Smooth muscle cell of the coronary artery (primary cell): Measurements from ENCODE around the gene COG8. TPM values are rescaled to one million over a fixed set of nuclear protein-coding genes. Genes with fewer than 3 reads are reported as not detected.

Experiments used
- total RNA-seq: library from RNA; depleted of rRNA; stranded (reverse); fragments of >200 nt; gene quantifications from 2 replicates; pipeline ENCODE4 v1.2.3, GENCODE V29; 2014; ENCODE audit warnings: low replicate concordance

The COG8 gene, protein sequence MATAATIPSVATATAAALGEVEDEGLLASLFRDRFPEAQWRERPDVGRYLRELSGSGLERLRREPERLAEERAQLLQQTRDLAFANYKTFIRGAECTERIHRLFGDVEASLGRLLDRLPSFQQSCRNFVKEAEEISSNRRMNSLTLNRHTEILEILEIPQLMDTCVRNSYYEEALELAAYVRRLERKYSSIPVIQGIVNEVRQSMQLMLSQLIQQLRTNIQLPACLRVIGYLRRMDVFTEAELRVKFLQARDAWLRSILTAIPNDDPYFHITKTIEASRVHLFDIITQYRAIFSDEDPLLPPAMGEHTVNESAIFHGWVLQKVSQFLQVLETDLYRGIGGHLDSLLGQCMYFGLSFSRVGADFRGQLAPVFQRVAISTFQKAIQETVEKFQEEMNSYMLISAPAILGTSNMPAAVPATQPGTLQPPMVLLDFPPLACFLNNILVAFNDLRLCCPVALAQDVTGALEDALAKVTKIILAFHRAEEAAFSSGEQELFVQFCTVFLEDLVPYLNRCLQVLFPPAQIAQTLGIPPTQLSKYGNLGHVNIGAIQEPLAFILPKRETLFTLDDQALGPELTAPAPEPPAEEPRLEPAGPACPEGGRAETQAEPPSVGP
- 22.9 and 23.4 TPM in 2 replicates for total RNA-seq

DNA sequence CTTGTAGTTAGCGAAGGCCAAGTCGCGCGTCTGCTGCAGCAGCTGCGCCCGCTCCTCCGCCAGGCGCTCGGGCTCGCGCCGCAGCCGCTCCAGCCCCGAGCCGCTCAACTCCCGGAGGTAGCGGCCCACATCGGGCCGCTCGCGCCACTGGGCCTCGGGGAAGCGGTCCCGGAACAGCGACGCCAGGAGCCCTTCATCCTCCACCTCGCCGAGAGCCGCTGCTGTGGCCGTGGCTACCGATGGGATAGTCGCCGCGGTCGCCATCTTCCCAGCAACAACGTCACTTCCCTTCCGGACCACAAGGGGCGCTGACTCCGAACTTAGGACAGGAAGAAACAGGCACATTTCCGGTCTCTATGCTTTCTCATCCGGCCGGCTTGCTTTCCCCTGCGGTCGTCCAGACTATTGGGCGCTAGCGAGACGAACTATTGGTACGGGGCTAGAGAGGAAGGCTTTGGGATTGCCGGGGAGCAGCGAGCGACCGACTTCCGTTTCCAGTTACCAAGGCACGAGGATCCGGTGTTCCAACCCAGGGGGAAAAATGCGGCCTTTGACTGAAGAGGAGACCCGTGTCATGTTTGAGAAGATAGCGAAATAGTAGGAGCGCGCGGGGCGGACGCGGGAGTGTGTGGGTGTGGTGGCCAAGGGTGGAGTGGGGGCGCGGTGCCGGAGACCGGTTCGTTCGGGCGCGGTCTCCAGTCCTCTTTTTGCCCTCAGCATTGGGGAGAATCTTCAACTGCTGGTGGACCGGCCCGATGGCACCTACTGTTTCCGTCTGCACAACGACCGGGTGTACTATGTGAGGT, at the start of gene COG8, which contains the start of gene NIP7:
Gene COG8 (minus strand): TSS at position 276 of the 806 bp plus-strand sequence. CDS start 12 bp downstream, at position 264.
Gene NIP7 (plus strand): TSS at position 484 of the 806 bp plus-strand sequence. CDS start 58 bp downstream, at position 542.

DNA sequence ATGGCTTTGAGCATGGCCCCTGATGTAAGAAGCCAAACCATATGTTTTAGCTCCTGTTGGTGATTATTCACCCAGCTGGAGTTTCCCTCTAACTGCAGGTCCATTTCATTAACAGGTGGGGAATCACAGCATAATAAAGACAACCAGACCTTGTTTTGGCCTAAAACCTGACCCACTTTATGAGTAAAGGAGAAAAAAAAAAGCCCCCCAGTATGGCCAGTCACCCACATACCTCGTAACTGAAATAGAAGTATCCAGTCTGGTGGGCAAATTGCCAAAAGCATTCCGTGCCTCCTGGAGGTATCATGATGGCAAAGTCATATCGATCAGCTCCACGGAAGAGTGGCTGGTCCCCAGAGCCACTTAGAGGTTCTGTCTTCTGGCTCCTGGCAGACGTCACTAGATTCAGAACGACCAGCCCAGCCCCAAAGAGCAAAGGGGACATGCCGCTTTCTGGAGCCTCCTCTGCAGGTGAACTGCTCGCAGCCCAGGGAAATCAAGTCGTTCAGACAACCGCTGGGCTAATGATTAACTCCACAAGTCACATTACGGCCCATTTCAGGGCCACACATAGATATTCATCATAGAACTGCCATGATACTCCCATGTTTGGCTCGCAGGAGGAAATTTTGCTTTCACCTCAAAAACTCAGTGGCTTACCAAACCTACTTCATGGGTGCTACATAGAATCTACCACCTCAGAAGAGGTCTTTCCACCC, 12.1 kb upstream of the COG8 start, which contains the start of gene TMED6:
Gene TMED6 (minus strand): TSS at position 478 of the 719 bp plus-strand sequence. CDS start 33 bp downstream, at position 445.

DNA sequence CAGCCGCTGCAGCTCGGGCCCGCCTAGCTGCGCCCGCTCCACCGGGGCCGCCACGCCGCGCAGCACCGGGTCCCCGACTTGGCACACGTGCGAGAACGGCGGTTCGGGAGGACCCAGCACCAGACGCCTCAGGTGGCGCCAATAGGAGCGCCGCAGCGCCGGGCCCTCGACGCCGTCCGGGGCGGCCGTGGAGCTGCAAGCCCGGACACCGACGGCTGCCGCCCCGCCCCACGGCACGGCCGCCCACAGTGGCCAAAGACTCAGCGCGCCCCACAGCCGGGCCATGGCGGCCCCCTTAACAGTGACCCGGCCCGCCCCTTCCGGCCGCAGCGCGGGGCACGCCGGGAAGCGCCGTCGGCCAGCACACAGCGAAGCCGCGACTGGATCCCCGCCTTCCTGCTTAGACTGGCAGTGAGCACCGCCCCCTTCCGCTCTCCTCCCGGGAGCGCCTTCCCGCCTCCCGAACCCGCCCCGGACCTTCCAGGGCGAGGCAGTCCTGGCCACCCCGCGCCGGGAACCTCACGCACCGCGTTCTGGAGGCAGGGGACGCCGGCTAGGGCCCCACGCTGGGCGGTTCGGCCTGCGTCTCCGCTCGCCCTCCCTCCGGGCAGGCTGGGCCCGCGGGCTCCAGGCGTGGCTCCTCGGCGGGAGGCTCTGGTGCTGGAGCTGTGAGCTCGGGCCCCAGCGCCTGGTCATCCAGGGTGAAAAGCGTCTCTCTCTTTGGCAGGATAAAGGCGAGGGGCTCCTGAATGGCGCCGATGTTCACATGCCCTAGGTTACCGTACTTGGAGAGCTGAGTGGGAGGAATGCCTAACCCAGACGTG, 8.9 kb downstream of the COG8 start, which contains the start of gene PDF:
Gene PDF (minus strand): TSS at position 303 of the 824 bp plus-strand sequence. CDS start 18 bp downstream, at position 285.

DNA sequence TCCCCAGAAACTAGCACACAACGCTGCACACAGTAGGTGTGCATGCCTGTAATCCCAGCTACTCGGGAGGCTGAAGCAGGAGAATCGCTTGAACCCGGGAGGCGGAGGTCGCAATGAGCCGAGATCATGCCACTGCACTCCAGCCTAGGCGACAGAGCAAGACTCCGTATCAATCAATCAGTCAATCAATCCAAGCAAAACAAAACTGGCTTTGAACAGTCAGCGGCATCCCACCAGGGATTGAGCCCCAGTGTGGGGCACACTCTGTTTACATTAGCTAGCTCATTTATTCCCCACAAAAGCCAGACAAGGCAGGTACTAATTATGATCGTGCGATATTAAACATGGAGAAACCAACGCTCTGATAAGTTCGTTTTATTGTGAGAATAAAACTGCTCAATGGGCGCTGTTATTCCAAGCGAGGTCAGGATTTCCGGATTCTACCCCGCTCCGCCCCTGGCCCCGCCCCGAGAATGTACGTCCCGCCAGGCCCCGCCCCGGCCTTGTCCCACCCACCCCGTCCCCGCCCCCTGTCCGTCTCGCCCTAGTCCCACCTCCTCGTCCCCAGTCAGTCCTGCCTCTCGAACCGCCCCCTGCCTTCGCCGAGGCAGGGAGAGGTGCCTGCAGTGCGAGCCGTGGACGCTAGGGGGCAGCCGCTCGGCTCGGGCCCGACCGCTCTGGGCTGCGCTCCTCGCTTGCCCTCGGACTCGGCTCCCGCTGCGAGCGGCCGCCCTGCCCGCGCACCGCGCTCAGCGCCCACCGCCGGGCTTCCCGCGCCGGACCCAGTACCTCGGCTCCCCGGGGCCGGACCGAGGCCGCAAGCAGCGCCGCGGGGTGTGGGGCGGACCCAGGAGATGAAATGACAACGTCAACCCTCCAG, 28.5 kb downstream of the COG8 start, which contains the start of gene VPS4A:
Gene VPS4A (plus strand): TSS at position 698 of the 880 bp plus-strand sequence. CDS start 162 bp downstream, at position 860.

Other genes with a start within 250 kb of the COG8 start
- 0.35 and 1.3 TPM in 2 replicates for gene HAS3, start 233.9 kb downstream of the COG8 start, total RNA-seq
- gene CHTF8, start 207.0 kb downstream of the COG8 start, total RNA-seq, result 20.9 and 42.8 TPM in 2 replicates
- 13.0 and 27.8 TPM in 2 replicates for gene UTP4, start 206.9 kb downstream of the COG8 start, total RNA-seq
- gene SNTB2, start 152.4 kb downstream of the COG8 start, total RNA-seq, result 22.3 and 96.4 TPM in 2 replicates
- 25.6 and 31.6 TPM in 2 replicates for gene VPS4A, start 28.2 kb downstream of the COG8 start, total RNA-seq
- 5.4 and 12.4 TPM in 2 replicates for gene PDF, start 9.0 kb downstream of the COG8 start, total RNA-seq
- 14.0 and 19.3 TPM in 2 replicates for gene NIP7, start 208 bp upstream of the COG8 start, total RNA-seq
- not detected in 2 replicates for gene TMED6, start 12.2 kb upstream of the COG8 start, total RNA-seq
- gene TERF2, start 46.4 kb upstream of the COG8 start, total RNA-seq, result 8.1 and 10.3 TPM in 2 replicates
- 46.0 and 84.9 TPM in 2 replicates for gene CYB5B, start 85.1 kb upstream of the COG8 start, total RNA-seq
- 7.7 and 10.1 TPM in 2 replicates for gene NFAT5, start 226.4 kb upstream of the COG8 start, total RNA-seq